ENCODE measurements around the gene NXNL2. TPM values are rescaled to one million over a fixed set of nuclear protein-coding genes. Genes with fewer than 3 reads are reported as not detected.

NXNL2 gene
- total RNA-seq, 1 experiment from 2014 or later = 2.2 TPM

DNA sequence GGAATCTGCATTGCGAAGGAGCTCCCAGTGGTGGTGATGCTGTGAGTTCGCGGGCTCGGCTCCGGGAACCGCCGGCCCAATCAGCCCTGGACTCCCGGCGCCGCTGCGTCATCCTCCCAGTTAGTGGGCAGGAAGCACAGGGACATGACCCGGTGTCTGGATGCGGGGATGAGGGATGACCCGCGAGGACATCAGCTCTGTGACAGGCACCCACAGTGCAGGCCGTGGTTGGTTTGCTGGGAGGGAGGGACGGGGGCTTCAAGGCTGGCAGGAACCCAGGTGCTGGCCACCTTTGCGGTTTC lies 996 bp downstream of the NXNL2 start:
- ChIA-PET POLR2A (no interaction called here), CTCF (interaction anchor here (1.0 to 1.2 kb wide), 2 partner anchors 43 to 62 kb away, joined by 3 to 7 read pairs; no protein-coding TSS in a partner anchor)
- H3K9me3 Mint-ChIP-seq = no peaks in the 10 kb centered on the region
- peaks cover 32% of the 10 kb centered on the region for H3K27me3 Mint-ChIP-seq (ENCODE audit: low read depth)
- no peaks in the 10 kb centered on the region for H3K36me3 Mint-ChIP-seq
- H3K27ac Mint-ChIP-seq = no peak overlapping the region
- peak overlapping the region; percentile 77 for H3K4me3 Mint-ChIP-seq
- DNase-seq (ENCODE audit: low spot score) (peak; percentile 26), ATAC-seq (no peak)
- TF ChIP-seq HMGA2 (CRISPR knock-in tag; IDR thresholded peaks at IDR 0.05) = no peak
- no peak for TF ChIP-seq SMAD4 (CRISPR knock-in tag; IDR thresholded peaks at IDR 0.05)
- TF ChIP-seq ZNF671 (CRISPR knock-in tag; IDR thresholded peaks at IDR 0.05) = no peak
- no peak for TF ChIP-seq ZNF317 (CRISPR knock-in tag; IDR thresholded peaks at IDR 0.05; ENCODE audit: borderline replicate concordance, low read depth)
- peaks cover 19% of the 10 kb centered on the region for H3K4me1 Mint-ChIP-seq

DNA sequence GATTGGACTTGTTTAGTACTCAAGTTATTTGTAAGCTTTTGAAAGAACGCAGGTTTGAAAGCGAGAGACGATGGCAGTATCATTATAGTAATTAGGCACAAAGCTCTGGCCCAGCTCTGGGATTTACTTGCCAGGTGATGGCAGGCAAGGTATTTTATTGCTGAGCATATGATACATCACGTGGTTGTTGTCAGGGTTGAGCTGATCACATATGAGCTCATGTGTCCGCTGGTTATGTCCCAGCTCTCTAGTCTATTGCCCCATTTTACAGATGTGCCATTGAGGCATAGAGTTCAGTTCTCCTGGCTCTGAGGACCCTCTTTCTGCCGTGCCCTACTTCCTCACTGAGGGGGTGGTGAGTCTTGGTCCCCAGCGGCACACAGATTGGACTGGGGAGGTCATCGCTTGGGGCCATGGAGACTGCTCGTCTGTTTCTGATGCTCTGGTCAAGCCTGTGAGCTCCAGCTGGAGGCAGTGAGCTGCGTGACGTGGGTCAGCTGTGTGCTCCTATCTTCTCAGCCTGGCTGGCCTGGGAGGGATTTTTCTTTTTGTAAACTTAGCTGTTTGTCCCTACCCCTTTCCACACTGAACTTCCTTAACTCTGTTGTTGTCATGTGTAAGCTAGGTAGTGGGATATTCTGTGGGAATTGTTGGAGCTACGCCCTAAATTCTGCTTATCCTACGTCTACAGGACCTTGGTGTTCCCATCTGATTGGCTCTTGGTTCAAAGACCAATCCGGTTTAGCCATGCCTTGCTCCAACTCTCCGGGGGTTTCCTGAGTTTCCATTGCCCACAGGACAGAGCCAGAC lies 2.2 kb downstream of the NXNL2 start:
- TF ChIP-seq, protein P1, sequence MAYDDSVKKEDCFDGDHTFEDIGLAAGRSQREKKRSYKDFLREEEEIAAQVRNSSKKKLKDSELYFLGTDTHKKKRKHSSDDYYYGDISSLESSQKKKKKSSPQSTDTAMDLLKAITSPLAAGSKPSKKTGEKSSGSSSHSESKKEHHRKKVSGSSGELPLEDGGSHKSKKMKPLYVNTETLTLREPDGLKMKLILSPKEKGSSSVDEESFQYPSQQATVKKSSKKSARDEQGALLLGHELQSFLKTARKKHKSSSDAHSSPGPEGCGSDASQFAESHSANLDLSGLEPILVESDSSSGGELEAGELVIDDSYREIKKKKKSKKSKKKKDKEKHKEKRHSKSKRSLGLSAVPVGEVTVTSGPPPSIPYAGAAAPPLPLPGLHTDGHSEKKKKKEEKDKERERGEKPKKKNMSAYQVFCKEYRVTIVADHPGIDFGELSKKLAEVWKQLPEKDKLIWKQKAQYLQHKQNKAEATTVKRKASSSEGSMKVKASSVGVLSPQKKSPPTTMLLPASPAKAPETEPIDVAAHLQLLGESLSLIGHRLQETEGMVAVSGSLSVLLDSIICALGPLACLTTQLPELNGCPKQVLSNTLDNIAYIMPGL (CRISPR knock-in tag; IDR thresholded peaks at IDR 0.05) = no peak
- TF ChIP-seq, protein P2, sequence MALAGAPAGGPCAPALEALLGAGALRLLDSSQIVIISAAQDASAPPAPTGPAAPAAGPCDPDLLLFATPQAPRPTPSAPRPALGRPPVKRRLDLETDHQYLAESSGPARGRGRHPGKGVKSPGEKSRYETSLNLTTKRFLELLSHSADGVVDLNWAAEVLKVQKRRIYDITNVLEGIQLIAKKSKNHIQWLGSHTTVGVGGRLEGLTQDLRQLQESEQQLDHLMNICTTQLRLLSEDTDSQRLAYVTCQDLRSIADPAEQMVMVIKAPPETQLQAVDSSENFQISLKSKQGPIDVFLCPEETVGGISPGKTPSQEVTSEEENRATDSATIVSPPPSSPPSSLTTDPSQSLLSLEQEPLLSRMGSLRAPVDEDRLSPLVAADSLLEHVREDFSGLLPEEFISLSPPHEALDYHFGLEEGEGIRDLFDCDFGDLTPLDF (CRISPR knock-in tag; IDR thresholded peaks at IDR 0.05) = no peak
- no peaks in the 10 kb centered on the region for H3K9me3 Mint-ChIP-seq
- DNase-seq (ENCODE audit: low spot score) (no peak), ATAC-seq (no peak)
- H3K36me3 Mint-ChIP-seq = no peaks in the 10 kb centered on the region
- H3K27ac Mint-ChIP-seq = no peak overlapping the region
- H3K4me3 Mint-ChIP-seq = no peak overlapping the region
- H3K27me3 Mint-ChIP-seq (ENCODE audit: low read depth) = peaks cover 32% of the 10 kb centered on the region
- peaks cover 14% of the 10 kb centered on the region for H3K4me1 Mint-ChIP-seq
- POLR2A ChIA-PET = no interaction called here
- CTCF ChIA-PET = no interaction called here

DNA sequence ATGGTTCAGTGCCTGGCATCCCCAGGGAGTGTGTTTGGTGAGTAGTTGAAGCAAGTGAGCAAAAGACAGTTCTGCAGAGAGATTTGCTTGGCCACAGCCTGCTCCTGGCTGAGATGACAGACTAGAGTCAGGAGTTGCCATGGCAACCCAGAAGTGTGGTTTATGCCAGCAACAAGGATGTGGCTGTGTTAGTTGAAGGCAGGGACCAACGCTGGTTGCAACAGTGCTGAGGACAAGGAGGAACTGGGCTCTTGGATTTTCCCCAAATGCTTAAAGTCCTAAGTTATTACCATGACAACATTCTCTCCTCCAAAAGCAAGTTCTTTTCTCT lies 2.7 kb downstream of the NXNL2 start:
- TF ChIP-seq, protein P3, sequence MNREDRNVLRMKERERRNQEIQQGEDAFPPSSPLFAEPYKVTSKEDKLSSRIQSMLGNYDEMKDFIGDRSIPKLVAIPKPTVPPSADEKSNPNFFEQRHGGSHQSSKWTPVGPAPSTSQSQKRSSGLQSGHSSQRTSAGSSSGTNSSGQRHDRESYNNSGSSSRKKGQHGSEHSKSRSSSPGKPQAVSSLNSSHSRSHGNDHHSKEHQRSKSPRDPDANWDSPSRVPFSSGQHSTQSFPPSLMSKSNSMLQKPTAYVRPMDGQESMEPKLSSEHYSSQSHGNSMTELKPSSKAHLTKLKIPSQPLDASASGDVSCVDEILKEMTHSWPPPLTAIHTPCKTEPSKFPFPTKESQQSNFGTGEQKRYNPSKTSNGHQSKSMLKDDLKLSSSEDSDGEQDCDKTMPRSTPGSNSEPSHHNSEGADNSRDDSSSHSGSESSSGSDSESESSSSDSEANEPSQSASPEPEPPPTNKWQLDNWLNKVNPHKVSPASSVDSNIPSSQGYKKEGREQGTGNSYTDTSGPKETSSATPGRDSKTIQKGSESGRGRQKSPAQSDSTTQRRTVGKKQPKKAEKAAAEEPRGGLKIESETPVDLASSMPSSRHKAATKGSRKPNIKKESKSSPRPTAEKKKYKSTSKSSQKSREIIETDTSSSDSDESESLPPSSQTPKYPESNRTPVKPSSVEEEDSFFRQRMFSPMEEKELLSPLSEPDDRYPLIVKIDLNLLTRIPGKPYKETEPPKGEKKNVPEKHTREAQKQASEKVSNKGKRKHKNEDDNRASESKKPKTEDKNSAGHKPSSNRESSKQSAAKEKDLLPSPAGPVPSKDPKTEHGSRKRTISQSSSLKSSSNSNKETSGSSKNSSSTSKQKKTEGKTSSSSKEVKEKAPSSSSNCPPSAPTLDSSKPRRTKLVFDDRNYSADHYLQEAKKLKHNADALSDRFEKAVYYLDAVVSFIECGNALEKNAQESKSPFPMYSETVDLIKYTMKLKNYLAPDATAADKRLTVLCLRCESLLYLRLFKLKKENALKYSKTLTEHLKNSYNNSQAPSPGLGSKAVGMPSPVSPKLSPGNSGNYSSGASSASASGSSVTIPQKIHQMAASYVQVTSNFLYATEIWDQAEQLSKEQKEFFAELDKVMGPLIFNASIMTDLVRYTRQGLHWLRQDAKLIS (CRISPR knock-in tag; IDR thresholded peaks at IDR 0.05; ENCODE audit: borderline replicate concordance) = no peak
- no peak for TF ChIP-seq ZNF232 (CRISPR knock-in tag; IDR thresholded peaks at IDR 0.05)
- ATAC-seq = no peak
- DNase-seq (ENCODE audit: low spot score) = no peak
- H3K9me3 Mint-ChIP-seq = no peaks in the 10 kb centered on the region
- POLR2A ChIA-PET = no interaction called here
- no peak overlapping the region for H3K4me3 Mint-ChIP-seq
- H3K36me3 Mint-ChIP-seq = no peaks in the 10 kb centered on the region
- H3K27me3 Mint-ChIP-seq (ENCODE audit: low read depth) = peaks cover 29% of the 10 kb centered on the region
- peaks cover 12% of the 10 kb centered on the region for H3K4me1 Mint-ChIP-seq
- no peak overlapping the region for H3K27ac Mint-ChIP-seq
- CTCF ChIA-PET = interaction anchor here (0.5 kb wide), 1 partner anchor 526 kb away, joined by 3 read pairs; no protein-coding TSS in a partner anchor

DNA sequence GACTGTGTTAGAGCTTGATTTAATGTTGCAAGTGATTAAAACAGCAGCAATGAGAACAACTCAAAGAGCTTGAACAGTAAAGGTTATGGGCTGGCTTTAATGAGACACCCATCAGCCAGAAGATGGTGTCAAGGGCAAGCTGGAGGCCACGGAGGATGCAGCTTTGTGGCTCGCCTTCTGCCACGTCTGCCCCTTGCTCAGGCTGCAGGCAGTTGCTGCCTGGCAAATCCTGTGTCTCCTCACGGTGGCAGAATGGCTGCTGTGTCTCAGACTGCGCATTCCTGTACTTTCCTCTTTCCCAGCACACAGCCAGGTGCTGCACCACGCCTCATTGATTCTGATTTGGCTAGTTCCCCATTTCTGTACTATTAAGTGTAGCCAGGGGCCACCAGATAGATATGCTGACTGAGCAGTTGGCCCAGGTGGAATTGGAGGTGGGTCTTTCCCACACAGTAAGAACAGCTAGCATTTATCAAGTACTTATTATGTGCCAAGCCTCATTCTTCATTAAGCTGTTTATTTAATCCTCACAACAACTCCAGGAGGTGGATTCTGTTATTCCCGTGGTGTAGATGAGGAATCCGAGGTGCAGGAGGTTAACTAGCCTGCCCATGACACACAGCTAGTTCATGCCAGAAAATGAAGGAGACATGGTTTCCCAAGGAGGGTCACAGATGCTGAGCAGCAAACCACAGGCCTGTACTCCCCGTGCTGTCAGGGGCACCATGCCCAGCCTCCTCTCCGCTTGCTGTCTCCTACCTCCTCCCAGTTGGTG lies 3.5 kb downstream of the NXNL2 start:
- POLR2A ChIA-PET = no interaction called here
- DNase-seq (ENCODE audit: low spot score) = no peak
- no peaks in the 10 kb centered on the region for H3K36me3 Mint-ChIP-seq
- no peak for ATAC-seq
- H3K4me1 Mint-ChIP-seq = peaks cover 4% of the 10 kb centered on the region
- H3K9me3 Mint-ChIP-seq = no peaks in the 10 kb centered on the region
- no peak overlapping the region for H3K4me3 Mint-ChIP-seq
- CTCF ChIA-PET = interaction anchor here (0.5 kb wide), 1 partner anchor 527 kb away, joined by 3 read pairs; no protein-coding TSS in a partner anchor
- H3K27ac Mint-ChIP-seq = no peak overlapping the region
- H3K27me3 Mint-ChIP-seq (ENCODE audit: low read depth) = peaks cover 22% of the 10 kb centered on the region
- TF ChIP-seq, protein P4, sequence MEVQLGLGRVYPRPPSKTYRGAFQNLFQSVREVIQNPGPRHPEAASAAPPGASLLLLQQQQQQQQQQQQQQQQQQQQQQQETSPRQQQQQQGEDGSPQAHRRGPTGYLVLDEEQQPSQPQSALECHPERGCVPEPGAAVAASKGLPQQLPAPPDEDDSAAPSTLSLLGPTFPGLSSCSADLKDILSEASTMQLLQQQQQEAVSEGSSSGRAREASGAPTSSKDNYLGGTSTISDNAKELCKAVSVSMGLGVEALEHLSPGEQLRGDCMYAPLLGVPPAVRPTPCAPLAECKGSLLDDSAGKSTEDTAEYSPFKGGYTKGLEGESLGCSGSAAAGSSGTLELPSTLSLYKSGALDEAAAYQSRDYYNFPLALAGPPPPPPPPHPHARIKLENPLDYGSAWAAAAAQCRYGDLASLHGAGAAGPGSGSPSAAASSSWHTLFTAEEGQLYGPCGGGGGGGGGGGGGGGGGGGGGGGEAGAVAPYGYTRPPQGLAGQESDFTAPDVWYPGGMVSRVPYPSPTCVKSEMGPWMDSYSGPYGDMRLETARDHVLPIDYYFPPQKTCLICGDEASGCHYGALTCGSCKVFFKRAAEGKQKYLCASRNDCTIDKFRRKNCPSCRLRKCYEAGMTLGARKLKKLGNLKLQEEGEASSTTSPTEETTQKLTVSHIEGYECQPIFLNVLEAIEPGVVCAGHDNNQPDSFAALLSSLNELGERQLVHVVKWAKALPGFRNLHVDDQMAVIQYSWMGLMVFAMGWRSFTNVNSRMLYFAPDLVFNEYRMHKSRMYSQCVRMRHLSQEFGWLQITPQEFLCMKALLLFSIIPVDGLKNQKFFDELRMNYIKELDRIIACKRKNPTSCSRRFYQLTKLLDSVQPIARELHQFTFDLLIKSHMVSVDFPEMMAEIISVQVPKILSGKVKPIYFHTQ (CRISPR knock-in tag; IDR thresholded peaks at IDR 0.05) = no peak
- TF ChIP-seq ZNF671 (CRISPR knock-in tag; IDR thresholded peaks at IDR 0.05) (no peak), HMGA2 (CRISPR knock-in tag; IDR thresholded peaks at IDR 0.05) (no peak), ATF1 (CRISPR knock-in tag; IDR thresholded peaks at IDR 0.05) (no peak), TEAD4 (CRISPR knock-in tag; IDR thresholded peaks at IDR 0.05) (no peak), ZNF138 (CRISPR knock-in tag; conservative IDR thresholded peaks at IDR 0.05) (no peak), GTF2I (CRISPR knock-in tag; conservative IDR thresholded peaks at IDR 0.05) (no peak), GABPB1 (CRISPR knock-in tag; IDR thresholded peaks at IDR 0.05) (no peak)
- TF ChIP-seq, protein P5, sequence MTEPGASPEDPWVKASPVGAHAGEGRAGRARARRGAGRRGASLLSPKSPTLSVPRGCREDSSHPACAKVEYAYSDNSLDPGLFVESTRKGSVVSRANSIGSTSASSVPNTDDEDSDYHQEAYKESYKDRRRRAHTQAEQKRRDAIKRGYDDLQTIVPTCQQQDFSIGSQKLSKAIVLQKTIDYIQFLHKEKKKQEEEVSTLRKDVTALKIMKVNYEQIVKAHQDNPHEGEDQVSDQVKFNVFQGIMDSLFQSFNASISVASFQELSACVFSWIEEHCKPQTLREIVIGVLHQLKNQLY (CRISPR knock-in tag; IDR thresholded peaks at IDR 0.05) = no peak

All from WTC11 (cell line).